AG09319 (cell line): ENCODE results near the gene TH.

Experiments
- DNase-seq: peaks from one replicate; pipeline ENCODE4 v3.0.0-alpha.2; 2010; ENCODE audit warnings: low read depth; ENCODE audit errors: extremely low read depth
- CTCF ChIP-seq: IDR thresholded peaks from 2 replicates; pipeline ENCODE4 v1.5.1; 2011; ENCODE audit warnings: low read depth, mild to moderate bottlenecking, inconsistent platforms, low read length, moderate library complexity

The TH gene

GRCh38 chr11:2133241-2134021 lies 38.2 kb downstream of the TH start:
- no peak for TF ChIP-seq CTCF
- no peak for DNase-seq

GRCh38 chr11:2132874-2133240 lies 38.8 kb downstream of the TH start:
- no peak for DNase-seq
- no peak for TF ChIP-seq CTCF

GRCh38 chr11:2132246-2132645 lies 39.4 kb downstream of the TH start:
- TF ChIP-seq CTCF = no peak
- no peak for DNase-seq

- TF ChIP-seq CTCF = no peak
- DNase-seq = no peak
Measured at GRCh38 chr11:2131371-2132236, 40.0 kb downstream of the TH start.

GRCh38 chr11:2130881-2131352 lies 40.7 kb downstream of the TH start:
- DNase-seq = no peak
- no peak for TF ChIP-seq CTCF

- no peak for DNase-seq
- TF ChIP-seq CTCF = no peak
Measured at GRCh38 chr11:2129699-2130366, 41.8 kb downstream of the TH start.
